Endothelial cell of umbilical vein (primary cell): ENCODE measurements around the gene MAP1LC3B2. TPM values are rescaled to one million over a fixed set of nuclear protein-coding genes. Genes with fewer than 3 reads are reported as not detected.

Source experiments
- BruUV-seq: library from RNA; stranded (reverse); fragments of 400-500 nt; replicated peaks from 2 replicates; lab custom pipeline; 2021; lab: Mats Ljungman, UMichigan
- CTCF ChIA-PET: fragments of 300-600, 350-600 bp; sonication (Branson Sonifier 250); formaldehyde crosslinking; loops from one replicate; lab custom pipeline; 2021; ENCODE audit warnings: antibody characterized with exemption, inconsistent platforms; lab: Charles Lee
- POLR2A ChIA-PET: fragments of 300-600, 350-600 bp; sonication (Branson Sonifier 250); formaldehyde crosslinking; loops from one replicate; lab custom pipeline; 2021; ENCODE audit warnings: antibody characterized with exemption, inconsistent platforms; lab: Charles Lee
- DNase-seq: peaks from one replicate; pipeline ENCODE4 v3.0.0-alpha.2; 2011; ENCODE audit warnings: low read depth, low spot score
- FAIRE-seq: peaks from 2 replicates; lab custom pipeline; 2011; peaks lifted over from hg19 to GRCh38; lab: Jason Lieb, UNC
- H2AFZ ChIP-seq: 2 replicates; pipeline ENCODE4 v1.6.0; 2012; ENCODE audit warnings: low read depth, low read length, control low read depth, inconsistent platforms
- H3K27ac ChIP-seq: 2 replicates; pipeline ENCODE4 v1.5.1; 2011; ENCODE audit warnings: low read depth, mild to moderate bottlenecking, control low read depth, low read length, moderate library complexity; ENCODE audit not compliant: insufficient read depth
- H3K27me3 ChIP-seq, 2 experiments: 2 replicates each; pipeline versions ENCODE4 v1.6.0 to v1.6.1; 2011; ENCODE audit warnings: low read length in 2 of 2, mixed read lengths in 1 of 2; ENCODE audit not compliant: control insufficient read depth in 2 of 2, insufficient read depth in 2 of 2
- H3K36me3 ChIP-seq, 2 experiments: 2 replicates in 1 of 2; 3 replicates in 1 of 2; pipeline ENCODE4 v1.5.1; 2011; ENCODE audit warnings: low read length in 2 of 2, mild to moderate bottlenecking in 1 of 2, moderate library complexity in 1 of 2; ENCODE audit not compliant: control insufficient read depth in 2 of 2, insufficient read depth in 2 of 2; ENCODE audit errors: extremely low read depth in 1 of 2
- H3K4me1 ChIP-seq: 3 replicates; pipeline ENCODE4 v1.5.1; 2011; ENCODE audit warnings: mild to moderate bottlenecking, low read length; ENCODE audit not compliant: control insufficient read depth, insufficient read depth; ENCODE audit errors: extremely low read depth
- H3K4me2 ChIP-seq: 2 replicates; pipeline ENCODE4 v1.6.1; 2011; ENCODE audit warnings: low read length, control low read depth, mixed read lengths; ENCODE audit not compliant: insufficient read depth
- H3K4me3 ChIP-seq, 3 experiments: fragments of 200-600 bp in 1 of 3; sonication (generic), shearing (Covaris generic) in 1 of 3; replicated peaks in 1 of 3; 2 replicates each; pipeline ENCODE4 v1.5.1; 2011 to 2016; ENCODE audit warnings: control low read depth in 3 of 3, low read length in 3 of 3, mild to moderate bottlenecking in 2 of 3, inconsistent platforms in 1 of 3, low read depth in 1 of 3, moderate library complexity in 1 of 3; ENCODE audit not compliant: insufficient read depth in 1 of 3
- H3K79me2 ChIP-seq: 2 replicates; pipeline ENCODE4 v1.6.0; 2012; ENCODE audit warnings: low read length, inconsistent platforms; ENCODE audit not compliant: control insufficient read depth, insufficient read depth
- H3K9ac ChIP-seq: replicated peaks from 2 replicates; pipeline ENCODE3; 2011; ENCODE audit warnings: low read length, control low read depth; ENCODE audit not compliant: insufficient read depth; ENCODE audit errors: extremely low read depth
- H3K9me1 ChIP-seq: replicated peaks from 3 replicates; pipeline ENCODE4 v1.6.0; 2011; ENCODE audit warnings: mild to moderate bottlenecking, low read length; ENCODE audit not compliant: control insufficient read depth, insufficient read depth; ENCODE audit errors: extremely low read depth
- H3K9me3 ChIP-seq: replicated peaks from 2 replicates; pipeline ENCODE4 v1.5.1; 2012; ENCODE audit warnings: low read length, inconsistent platforms; ENCODE audit not compliant: control insufficient read depth, insufficient read depth
- H4K20me1 ChIP-seq: replicated peaks from 2 replicates; pipeline ENCODE3; 2011; ENCODE audit warnings: mild to moderate bottlenecking, low read length; ENCODE audit not compliant: control insufficient read depth, insufficient read depth; ENCODE audit errors: extremely low read depth
- EZH2 ChIP-seq: IDR thresholded peaks from 2 replicates; pipeline ENCODE4 v1.6.1; 2012; ENCODE audit warnings: borderline replicate concordance, low read depth, mild to moderate bottlenecking, moderate library complexity, low read length, inconsistent platforms; ENCODE audit not compliant: severe bottlenecking
- FOS ChIP-seq: IDR thresholded peaks from 2 replicates; pipeline ENCODE4 v1.6.1; 2011; ENCODE audit warnings: mild to moderate bottlenecking, low read length, moderate library complexity, borderline replicate concordance; ENCODE audit not compliant: insufficient read depth
- POLR2A ChIP-seq: IDR thresholded peaks from 2 replicates; pipeline ENCODE4 v1.6.1; 2012; ENCODE audit warnings: low read depth, mild to moderate bottlenecking, control low read depth, low read length
- POLR2AphosphoS5 ChIP-seq: IDR thresholded peaks from 2 replicates; pipeline ENCODE4 v1.6.1; 2012; ENCODE audit warnings: low read depth, mild to moderate bottlenecking, control low read depth, low read length, moderate library complexity; ENCODE audit not compliant: insufficient read depth
- dilution Hi-C: fragments of 300-500 bp; cut with MboI; formaldehyde crosslinking; loops from one replicate; pipeline ENCODE4 v1.15.0; 2019; ENCODE audit warnings: low sequenced_read_pairs; ENCODE audit not compliant: extremely low pct_ligation_motif_present
- intact Hi-C: fragments of 100-400 bp; cut with micrococcal nuclease; formaldehyde crosslinking; loops from one replicate; pipeline ENCODE4 v1.10.0; 2022
- polyA plus RNA-seq, 4 experiments: library from polyadenylated mRNA; depleted of rRNA in 3 of 4; stranded (reverse) in 3 of 4; unstranded in 1 of 4; fragments of >200 nt; gene quantifications; 2 replicates each; pipeline versions ENCODE4 v1.2.1 to v1.2.3, GENCODE V29; 2011 to 2012; ENCODE audit warnings: missing spikeins in 1 of 4
- total RNA-seq: library from RNA; stranded (reverse); gene quantifications from 2 replicates; pipeline ENCODE4 v1.2.3, GENCODE V29; 2021
- TF ChIP-seq, protein P1 (sequence below), 2 donors: IDR thresholded peaks; 1 replicate in 1 of 2; 2 replicates in 1 of 2; pipeline ENCODE4 v1.5.1; 2011; ENCODE audit warnings: low read length in 2 of 2, mild to moderate bottlenecking in 2 of 2, moderate library complexity in 2 of 2, control low read depth in 1 of 2, inconsistent platforms in 1 of 2, low read depth in 1 of 2; ENCODE audit not compliant: insufficient read depth in 1 of 2; ENCODE audit errors: extremely low read depth in 1 of 2

MAP1LC3B2 gene
- total and polyA plus RNA-seq, 2 donors (not counting 3 experiments of a cell fraction or from before 2014, with no cell fraction given): 0.32 to 4.1 TPM

DNA sequence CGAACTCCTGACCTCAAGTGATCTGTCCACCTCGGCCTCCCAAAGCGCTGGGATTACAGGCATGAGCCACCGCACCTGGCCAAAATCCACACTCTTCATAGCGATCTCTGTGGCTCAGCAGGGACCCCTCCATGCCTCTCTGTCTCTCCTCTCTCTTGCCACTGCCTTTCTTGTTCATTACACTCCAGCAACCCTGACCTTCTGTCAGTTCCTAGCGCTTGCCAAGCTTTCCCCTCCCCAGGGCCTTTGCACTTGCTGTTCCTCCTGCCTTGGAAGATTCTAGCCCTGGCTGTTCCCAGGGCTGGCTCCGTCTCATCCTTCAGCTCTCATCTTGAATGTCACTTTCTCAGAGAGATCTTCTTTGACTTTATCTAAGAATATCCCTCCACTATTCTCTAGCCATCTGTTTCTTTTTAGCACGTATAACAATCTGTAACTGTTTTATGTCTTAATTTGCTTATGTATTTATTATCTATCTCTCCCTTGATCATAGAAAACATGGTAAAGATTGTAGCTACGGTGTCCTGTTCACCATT lies 38.9 kb upstream of the MAP1LC3B2 start:
- BruUV-seq: no TSS peak
- Histone ChIP-seq H3K9ac (no peak overlapping the region), H3K27me3 (peaks cover 0 to 3% of the 10 kb centered on the region in 2 experiments), H3K79me2 (no peaks in the 10 kb centered on the region), H3K27ac (no peak overlapping the region), H3K9me1 (no peaks in the 10 kb centered on the region), H3K4me2 (no peak overlapping the region), H3K4me3 (no peak overlapping the region), H2AFZ (no peak overlapping the region), H3K9me3 (no peaks in the 10 kb centered on the region), H3K36me3 (no peaks in the 10 kb centered on the region), H4K20me1 (no peaks in the 10 kb centered on the region), H3K4me1 (peaks cover 4% of the 10 kb centered on the region)
- CTCF ChIA-PET: no interaction called here
- no peak for DNase-seq
- dilution Hi-C loops (no loop called here), intact Hi-C loops (no loop called here)
- no peak for FAIRE-seq
- POLR2A ChIA-PET: no interaction called here
- no peak for TF ChIP-seq EZH2
- TF ChIP-seq POLR2AphosphoS5: no peak
- TF ChIP-seq FOS: no peak
- no peak for TF ChIP-seq POLR2A
- TF ChIP-seq, protein P1, sequence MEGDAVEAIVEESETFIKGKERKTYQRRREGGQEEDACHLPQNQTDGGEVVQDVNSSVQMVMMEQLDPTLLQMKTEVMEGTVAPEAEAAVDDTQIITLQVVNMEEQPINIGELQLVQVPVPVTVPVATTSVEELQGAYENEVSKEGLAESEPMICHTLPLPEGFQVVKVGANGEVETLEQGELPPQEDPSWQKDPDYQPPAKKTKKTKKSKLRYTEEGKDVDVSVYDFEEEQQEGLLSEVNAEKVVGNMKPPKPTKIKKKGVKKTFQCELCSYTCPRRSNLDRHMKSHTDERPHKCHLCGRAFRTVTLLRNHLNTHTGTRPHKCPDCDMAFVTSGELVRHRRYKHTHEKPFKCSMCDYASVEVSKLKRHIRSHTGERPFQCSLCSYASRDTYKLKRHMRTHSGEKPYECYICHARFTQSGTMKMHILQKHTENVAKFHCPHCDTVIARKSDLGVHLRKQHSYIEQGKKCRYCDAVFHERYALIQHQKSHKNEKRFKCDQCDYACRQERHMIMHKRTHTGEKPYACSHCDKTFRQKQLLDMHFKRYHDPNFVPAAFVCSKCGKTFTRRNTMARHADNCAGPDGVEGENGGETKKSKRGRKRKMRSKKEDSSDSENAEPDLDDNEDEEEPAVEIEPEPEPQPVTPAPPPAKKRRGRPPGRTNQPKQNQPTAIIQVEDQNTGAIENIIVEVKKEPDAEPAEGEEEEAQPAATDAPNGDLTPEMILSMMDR (IDR thresholded peaks at IDR 0.05; ENCODE audit: extremely low read depth in 1 of 2, insufficient read depth in 1 of 2, low read depth in 1 of 2, low read length in 2 of 2): no peak
